CD4-positive, alpha-beta T cell (primary cell): Measurements from ENCODE around the gene MAMDC2. TPM values are rescaled to one million over a fixed set of nuclear protein-coding genes. Genes with fewer than 3 reads are reported as not detected.

Experiments used
- ATAC-seq: fragments of 200-7000 bp; cut with Tn5 transposase; one replicate; pipeline ENCODE4 v1.10.0; 2022; ENCODE audit warnings: mild to moderate bottlenecking; ENCODE audit not compliant: poor library complexity
- CTCF ChIA-PET: fragments of 350-600 bp; sonication (Branson Sonifier 250); formaldehyde crosslinking; loops from one replicate; lab custom pipeline; 2021; ENCODE audit warnings: antibody characterized with exemption, inconsistent platforms; lab: Charles Lee
- POLR2A ChIA-PET: fragments of 350-600 bp; sonication (Branson Sonifier 250); formaldehyde crosslinking; loops from one replicate; lab custom pipeline; 2021; ENCODE audit warnings: antibody characterized with exemption, inconsistent platforms; lab: Charles Lee
- DNase-seq, 14 experiments: peaks; one replicate each; pipeline ENCODE4 v3.0.0-alpha.2; 2013 to 2020; ENCODE audit warnings: mixed read lengths in 2 of 14
- H3K27ac ChIP-seq, 2 donors: one replicate each; pipeline versions ENCODE4 v1.5.1 to v1.7.0; 2013; ENCODE audit warnings: low read length in 2 of 2, low read depth in 1 of 2, mild to moderate bottlenecking in 1 of 2
- H3K27me3 ChIP-seq, 2 experiments: 1 replicate in 1 of 2; 2 replicates in 1 of 2; pipeline versions ENCODE4 v1.6.1 to v1.7.0; 2013; ENCODE audit warnings: low read length in 2 of 2, control low read depth in 1 of 2, mild to moderate bottlenecking in 1 of 2, moderate library complexity in 1 of 2; ENCODE audit not compliant: insufficient read depth in 2 of 2, control insufficient read depth in 1 of 2
- H3K36me3 ChIP-seq: one replicate; pipeline ENCODE4 v1.6.1; 2013; ENCODE audit warnings: low read length, control low read depth; ENCODE audit not compliant: insufficient read depth
- H3K4me1 ChIP-seq: one replicate; pipeline ENCODE4 v1.6.1; 2013; ENCODE audit warnings: low read length, control low read depth; ENCODE audit not compliant: insufficient read depth
- H3K4me3 ChIP-seq: one replicate; pipeline ENCODE4 v1.5.1; 2013; ENCODE audit warnings: mild to moderate bottlenecking, low read length, moderate library complexity
- H3K9me3 ChIP-seq, 2 experiments: 1 replicate in 1 of 2; 2 replicates in 1 of 2; pipeline versions ENCODE4 v1.6.1 to v1.7.0; 2013; ENCODE audit warnings: low read length in 2 of 2, mild to moderate bottlenecking in 2 of 2, control low read depth in 1 of 2, moderate library complexity in 1 of 2; ENCODE audit not compliant: control insufficient read depth in 1 of 2, insufficient read depth in 1 of 2
- H3K27ac Mint-ChIP-seq: one replicate; pipeline ENCODE4 v1.8.0; 2020; ENCODE audit warnings: mixed read lengths
- H3K27me3 Mint-ChIP-seq: one replicate; pipeline ENCODE4 v1.8.0; 2021; ENCODE audit warnings: mixed read lengths
- H3K36me3 Mint-ChIP-seq: one replicate; pipeline ENCODE4 v1.8.0; 2021; ENCODE audit warnings: low read depth, mixed read lengths
- H3K4me1 Mint-ChIP-seq: one replicate; pipeline ENCODE4 v1.8.0; 2021; ENCODE audit warnings: low read depth, mixed read lengths
- H3K4me3 Mint-ChIP-seq: one replicate; pipeline ENCODE4 v1.8.0; 2020; ENCODE audit warnings: mild to moderate bottlenecking, mixed read lengths
- H3K9me3 Mint-ChIP-seq: one replicate; pipeline ENCODE4 v1.8.0; 2020; ENCODE audit warnings: mixed read lengths
- intact Hi-C, 2 experiments: fragments of 100-400 bp; cut with DNase I in 1 of 2; cut with micrococcal nuclease in 1 of 2; formaldehyde crosslinking; loops; one replicate each; pipeline versions ENCODE4 v1.15.1 to v1.9.0; 2023 to 2025; cut with DNase I, micrococcal nuclease
- total RNA-seq, 174 experiments: library from RNA in 2 of 174; stranded (reverse) in 2 of 174; gene quantifications; one replicate each; pipeline ENCODE4 v1.2.3 and lab custom pipeline; 2021 to 2026
- TF ChIP-seq, protein P1 (sequence below): fragments of 200-600 bp; IDR thresholded peaks from one replicate; pipeline ENCODE4 v1.8.0; 2022; ENCODE audit warnings: antibody characterized with exemption, mild to moderate bottlenecking

The MAMDC2 gene
- total RNA-seq, 2 experiments from 2014 or later: 0.08 TPM; not detected in 1

GRCh38 chr9:70160686-70161600, 117.3 kb downstream of the MAMDC2 start:
- ATAC-seq (no peak), DNase-seq (no peak)
- Histone ChIP-seq H3K4me3 (no peak overlapping the region), H3K36me3 (no peaks in the 10 kb centered on the region), H3K27me3 (no peaks in the 10 kb centered on the region), H3K9me3 (no peaks in the 10 kb centered on the region), H3K4me1 (no peaks in the 10 kb centered on the region), H3K27ac (no peak overlapping the region)
- Mint-ChIP-seq H3K27me3 (peaks cover 10% of the 10 kb centered on the region), H3K4me3 (no peak overlapping the region), H3K9me3 (no peaks in the 10 kb centered on the region), H3K4me1 (no peaks in the 10 kb centered on the region), H3K27ac (no peak overlapping the region), H3K36me3 (no peaks in the 10 kb centered on the region)
- intact Hi-C loops: loop anchor here in 1 of 2 experiments (10.0 kb wide), 1 partner anchor 54 kb away; no protein-coding TSS in a partner anchor
- TF ChIP-seq, protein P1, sequence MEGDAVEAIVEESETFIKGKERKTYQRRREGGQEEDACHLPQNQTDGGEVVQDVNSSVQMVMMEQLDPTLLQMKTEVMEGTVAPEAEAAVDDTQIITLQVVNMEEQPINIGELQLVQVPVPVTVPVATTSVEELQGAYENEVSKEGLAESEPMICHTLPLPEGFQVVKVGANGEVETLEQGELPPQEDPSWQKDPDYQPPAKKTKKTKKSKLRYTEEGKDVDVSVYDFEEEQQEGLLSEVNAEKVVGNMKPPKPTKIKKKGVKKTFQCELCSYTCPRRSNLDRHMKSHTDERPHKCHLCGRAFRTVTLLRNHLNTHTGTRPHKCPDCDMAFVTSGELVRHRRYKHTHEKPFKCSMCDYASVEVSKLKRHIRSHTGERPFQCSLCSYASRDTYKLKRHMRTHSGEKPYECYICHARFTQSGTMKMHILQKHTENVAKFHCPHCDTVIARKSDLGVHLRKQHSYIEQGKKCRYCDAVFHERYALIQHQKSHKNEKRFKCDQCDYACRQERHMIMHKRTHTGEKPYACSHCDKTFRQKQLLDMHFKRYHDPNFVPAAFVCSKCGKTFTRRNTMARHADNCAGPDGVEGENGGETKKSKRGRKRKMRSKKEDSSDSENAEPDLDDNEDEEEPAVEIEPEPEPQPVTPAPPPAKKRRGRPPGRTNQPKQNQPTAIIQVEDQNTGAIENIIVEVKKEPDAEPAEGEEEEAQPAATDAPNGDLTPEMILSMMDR: no peak
- ChIA-PET CTCF (interaction anchor here (0.9 kb wide), 1 partner anchor 51 kb away, joined by 3 read pairs; no protein-coding TSS in a partner anchor), POLR2A (no interaction called here)

DNA sequence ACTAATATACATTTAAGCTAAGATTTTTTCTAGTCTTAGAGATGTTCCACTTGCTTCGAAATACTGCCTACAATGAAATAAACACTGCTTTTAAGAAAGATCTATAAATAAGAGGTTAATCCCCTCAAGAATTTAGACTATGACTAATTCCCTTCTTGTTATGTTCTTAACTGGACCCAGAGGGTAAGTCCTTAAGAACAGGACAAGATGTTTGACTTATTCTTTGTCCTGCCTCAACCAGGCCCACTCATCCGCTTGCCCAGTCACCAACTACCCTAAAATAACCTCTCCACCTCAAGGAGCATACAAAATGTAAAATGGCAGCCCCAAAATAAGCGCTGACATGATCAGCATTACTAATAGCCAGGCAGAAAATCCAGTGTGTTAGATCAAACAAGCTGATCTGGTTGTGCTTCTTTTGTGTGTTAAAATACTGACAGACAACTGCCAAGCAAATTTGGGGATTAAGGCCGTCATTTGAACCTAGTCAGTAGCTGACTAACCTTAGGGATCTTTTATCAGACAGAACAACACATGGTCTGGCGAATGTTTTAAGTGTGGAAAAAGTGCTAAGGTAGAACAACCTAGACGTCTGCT, 121.5 kb downstream of the MAMDC2 start:
- H3K27me3 Mint-ChIP-seq: no peaks in the 10 kb centered on the region
- H3K9me3 Mint-ChIP-seq: no peaks in the 10 kb centered on the region
- Histone ChIP-seq H3K36me3 (no peaks in the 10 kb centered on the region), H3K4me3 (no peak overlapping the region), H3K9me3 (no peaks in the 10 kb centered on the region), H3K27ac (no peak overlapping the region), H3K27me3 (no peaks in the 10 kb centered on the region), H3K4me1 (no peaks in the 10 kb centered on the region)
- TF ChIP-seq, protein P1: no peak
- no peak for ATAC-seq
- no peak for DNase-seq
- H3K4me1 Mint-ChIP-seq: no peaks in the 10 kb centered on the region
- no peak overlapping the region for H3K27ac Mint-ChIP-seq
- ChIA-PET POLR2A (no interaction called here), CTCF (no interaction called here)
- intact Hi-C loops: loop anchor here in 1 of 2 experiments (10.0 kb wide), 1 partner anchor 50 kb away; no protein-coding TSS in a partner anchor
- no peaks in the 10 kb centered on the region for H3K36me3 Mint-ChIP-seq
- H3K4me3 Mint-ChIP-seq: no peak overlapping the region

GRCh38 chr9:70168521-70168920, 124.9 kb downstream of the MAMDC2 start:
- ChIA-PET POLR2A (interaction anchor here (0.5 kb wide), 1 partner anchor 1119 kb away, joined by 3 read pairs; no protein-coding TSS in a partner anchor), CTCF (no interaction called here)
- Mint-ChIP-seq H3K36me3 (no peaks in the 10 kb centered on the region), H3K4me3 (no peak overlapping the region), H3K4me1 (no peaks in the 10 kb centered on the region), H3K27me3 (no peaks in the 10 kb centered on the region), H3K9me3 (no peaks in the 10 kb centered on the region), H3K27ac (no peak overlapping the region)
- intact Hi-C loops: loop anchor here in 1 of 2 experiments (10.0 kb wide), 1 partner anchor 46 kb away; no protein-coding TSS in a partner anchor
- no peak for DNase-seq
- TF ChIP-seq, protein P1: no peak
- Histone ChIP-seq H3K9me3 (no peaks in the 10 kb centered on the region), H3K4me3 (no peak overlapping the region), H3K27me3 (no peaks in the 10 kb centered on the region), H3K36me3 (no peaks in the 10 kb centered on the region), H3K4me1 (no peaks in the 10 kb centered on the region), H3K27ac (no peak overlapping the region)
- ATAC-seq: no peak
